HepG2 (cell line): ENCODE results near the gene SPHK1. TPM values are rescaled to one million over a fixed set of nuclear protein-coding genes. Genes with fewer than 3 reads are reported as not detected.

Source experiments
- CC2D1A ChIP-seq: sonication (generic); formaldehyde crosslinking; IDR thresholded peaks from 2 replicates; pipeline ENCODE4 v1.8.1; 2023; ENCODE audit warnings: mild to moderate bottlenecking, missing genetic modification reagents
- CENPX ChIP-seq: sonication (generic); formaldehyde crosslinking; IDR thresholded peaks from 2 replicates; pipeline ENCODE4 v1.9.0; 2021; ENCODE audit warnings: mild to moderate bottlenecking, missing genetic modification reagents, moderate library complexity
- DMAP1 ChIP-seq: IDR thresholded peaks from 2 replicates; pipeline ENCODE4 v1.6.1; 2016
- DPF2 ChIP-seq: sonication (generic); formaldehyde crosslinking; IDR thresholded peaks from 2 replicates; pipeline ENCODE4 v1.4.0; 2020; ENCODE audit warnings: mild to moderate bottlenecking, low read depth, missing genetic modification reagents, borderline replicate concordance
- ETV5 ChIP-seq: IDR thresholded peaks from 2 replicates; pipeline ENCODE4 v1.6.1; 2018; ENCODE audit warnings: missing biosample characterization, missing genetic modification reagents, inconsistent platforms, borderline replicate concordance
- GATAD2A ChIP-seq: IDR thresholded peaks from 2 replicates; pipeline ENCODE4 v1.6.1; 2016
- HOXA3 ChIP-seq: sonication (generic); formaldehyde crosslinking; IDR thresholded peaks from 2 replicates; pipeline ENCODE4 v1.5.0; 2020; ENCODE audit warnings: missing genetic modification reagents
- HOXA7 ChIP-seq: sonication (generic); formaldehyde crosslinking; IDR thresholded peaks from 2 replicates; pipeline ENCODE4 v1.8.1; 2022; ENCODE audit warnings: mild to moderate bottlenecking, missing genetic modification reagents, moderate library complexity
- KLF13 ChIP-seq: sonication (generic); formaldehyde crosslinking; IDR thresholded peaks from 2 replicates; pipeline ENCODE4 v1.4.0; 2020; ENCODE audit warnings: mild to moderate bottlenecking, missing genetic modification reagents
- MED1 ChIP-seq: sonication (generic); formaldehyde crosslinking; IDR thresholded peaks from 2 replicates; pipeline ENCODE4 v1.4.0; 2020; ENCODE audit warnings: missing genetic modification reagents
- RFX3 ChIP-seq: IDR thresholded peaks from 2 replicates; pipeline ENCODE4 v1.6.1; 2016; ENCODE audit warnings: missing biosample characterization, missing genetic modification reagents
- SSRP1 ChIP-seq: IDR thresholded peaks from 2 replicates; pipeline ENCODE4 v1.6.1; 2016; ENCODE audit warnings: control low read depth
- ZBED4 ChIP-seq: sonication (generic); formaldehyde crosslinking; IDR thresholded peaks from 2 replicates; pipeline ENCODE4 v1.4.0; 2020; ENCODE audit warnings: missing genetic modification reagents, borderline replicate concordance
- ZBTB14 ChIP-seq: sonication (generic); formaldehyde crosslinking; IDR thresholded peaks from 2 replicates; pipeline ENCODE4 v1.4.0; 2020; ENCODE audit warnings: missing genetic modification reagents
- ZNF12 ChIP-seq: sonication (generic); formaldehyde crosslinking; IDR thresholded peaks from 2 replicates; pipeline ENCODE4 v1.5.0; 2020; ENCODE audit warnings: missing genetic modification reagents
- ZNF44 ChIP-seq: sonication (generic); formaldehyde crosslinking; IDR thresholded peaks from 2 replicates; pipeline ENCODE4 v1.5.1; 2020; ENCODE audit warnings: mild to moderate bottlenecking, missing genetic modification reagents
- ZNF609 ChIP-seq: sonication (generic); formaldehyde crosslinking; IDR thresholded peaks from 2 replicates; pipeline ENCODE4 v1.4.0; 2020; ENCODE audit warnings: mild to moderate bottlenecking, missing genetic modification reagents, borderline replicate concordance
- ZNF737 ChIP-seq: sonication (generic); formaldehyde crosslinking; IDR thresholded peaks from 2 replicates; pipeline ENCODE4 v1.5.0; 2020; ENCODE audit warnings: missing genetic modification reagents, mild to moderate bottlenecking, borderline replicate concordance
- polyA plus RNA-seq, 8 experiments: library from polyadenylated mRNA; depleted of rRNA in 3 of 8; stranded (reverse) in 7 of 8; unstranded in 1 of 8; fragments of >200 nt; fragmentation: Illumina TruSeq in 4 of 8; extraction: Trizol in 4 of 8; gene quantifications; 2 replicates each; pipeline versions ENCODE4 v1.2.1 to v1.2.3, GENCODE V29; 2011 to 2016; ENCODE audit warnings: low read depth in 4 of 8, missing spikeins in 1 of 8, mixed read lengths in 1 of 8; ENCODE audit not compliant: insufficient read depth in 1 of 8
- total RNA-seq, 5 experiments: library from RNA; depleted of rRNA; stranded (reverse); fragments of >200 nt; fragmentation: Illumina TruSeq; extraction: Trizol; gene quantifications; 2 replicates each; pipeline ENCODE4 v1.2.3, GENCODE V29; 2016; ENCODE audit warnings: low read depth in 1 of 5
- TF ChIP-seq, protein P1 (sequence below): fragments of 450-650 bp; IDR thresholded peaks from 2 replicates; pipeline ENCODE4 v1.6.1; 2016

The SPHK1 gene
- total and polyA plus RNA-seq, 2 of the 13 experiments (the other 11 are each of a cell fraction or from before 2014, with no cell fraction given) = 129 to 160 TPM

- TF ChIP-seq SSRP1 (CRISPR knock-in tag) (peak; percentile 56; the same call in 1 of the 2 replicates), HOXA7 (CRISPR knock-in tag) (no peak), ZNF609 (CRISPR knock-in tag) (peak; percentile 62), ZNF44 (CRISPR knock-in tag) (no peak), MED1 (CRISPR knock-in tag) (peak; percentile 23; the same call in 1 of the 2 replicates), CENPX (CRISPR knock-in tag) (no peak), DPF2 (CRISPR knock-in tag) (0 out of 2 replicates have a peak, but pooled peaks have one; percentile 28), GATAD2A (peak; percentile 29; the same call in 1 of the 2 replicates), HOXA3 (CRISPR knock-in tag) (no peak), ZBTB14 (no peak), ZNF12 (CRISPR knock-in tag) (0 out of 2 replicates have a peak, but pooled peaks have one; percentile 8), DMAP1 (CRISPR knock-in tag) (no peak; the same call in none of the 2 replicates), ZNF737 (CRISPR knock-in tag) (no peak), ZBED4 (CRISPR knock-in tag) (peak; percentile 24; the same call in 1 of the 2 replicates), KLF13 (no peak), ETV5 (CRISPR knock-in tag) (peak; percentile 65), RFX3 (no peak), CC2D1A (CRISPR knock-in tag) (peak; percentile 98; the same call in 1 of the 2 replicates)
- TF ChIP-seq, protein P1, sequence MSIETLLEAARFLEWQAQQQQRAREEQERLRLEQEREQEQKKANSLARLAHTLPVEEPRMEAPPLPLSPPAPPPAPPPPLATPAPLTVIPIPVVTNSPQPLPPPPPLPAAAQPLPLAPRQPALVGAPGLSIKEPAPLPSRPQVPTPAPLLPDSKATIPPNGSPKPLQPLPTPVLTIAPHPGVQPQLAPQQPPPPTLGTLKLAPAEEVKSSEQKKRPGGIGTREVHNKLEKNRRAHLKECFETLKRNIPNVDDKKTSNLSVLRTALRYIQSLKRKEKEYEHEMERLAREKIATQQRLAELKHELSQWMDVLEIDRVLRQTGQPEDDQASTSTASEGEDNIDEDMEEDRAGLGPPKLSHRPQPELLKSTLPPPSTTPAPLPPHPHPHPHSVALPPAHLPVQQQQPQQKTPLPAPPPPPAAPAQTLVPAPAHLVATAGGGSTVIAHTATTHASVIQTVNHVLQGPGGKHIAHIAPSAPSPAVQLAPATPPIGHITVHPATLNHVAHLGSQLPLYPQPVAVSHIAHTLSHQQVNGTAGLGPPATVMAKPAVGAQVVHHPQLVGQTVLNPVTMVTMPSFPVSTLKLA = no peak
These were observed 725 bp upstream of the SPHK1 start (continued) for GRCh38 chr17:76383546-76384221.
